ENCODE results near the gene TMCO1.
"Not testable (repeated sequence)": the region's sequence is repeated elsewhere in the genome, so short reads cannot be mapped to it uniquely, and the experiment has no call there.

DNA sequence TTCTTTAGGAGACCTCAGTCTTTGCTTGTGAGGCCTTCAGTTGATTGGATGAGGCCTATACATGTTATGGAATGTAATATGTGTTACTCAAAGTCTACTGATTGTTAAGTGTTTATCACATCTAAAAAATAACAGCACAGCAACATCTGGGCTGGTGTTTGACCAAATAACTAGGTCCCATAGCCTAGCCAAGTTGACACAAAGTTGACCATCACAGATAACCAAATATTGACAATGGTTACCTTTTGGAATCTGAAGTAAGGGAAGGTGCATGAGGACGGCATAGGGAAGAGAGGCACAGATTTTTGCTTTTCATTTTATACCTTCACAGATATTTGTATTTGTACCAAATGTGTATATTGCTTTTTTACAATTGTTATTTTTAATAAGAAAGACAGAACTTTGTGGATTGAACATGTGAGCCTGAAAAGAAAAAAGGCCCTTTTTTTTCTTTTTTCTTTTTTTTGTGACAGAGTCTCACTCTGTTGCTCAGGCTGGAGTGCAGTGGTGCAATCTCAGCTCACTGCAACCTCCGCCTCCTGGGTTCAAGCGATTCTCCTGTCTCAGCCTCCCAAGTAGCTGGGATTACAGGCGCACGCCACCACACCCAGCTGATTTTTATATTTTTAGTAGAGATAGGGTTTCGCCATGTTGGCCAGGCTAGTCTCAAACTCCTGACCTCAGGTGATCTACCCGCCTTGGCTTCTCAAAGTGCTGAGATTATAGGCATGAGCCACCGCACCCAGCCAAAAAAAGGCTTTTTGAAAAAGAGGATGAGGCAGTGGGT is 52.2 kb downstream of the TMCO1 start:
- TF ChIP-seq EZH2 (IDR thresholded peaks at IDR 0.05; ENCODE audit: low read length, unreplicated experiment) = not testable (repeated sequence)
- TF ChIP-seq, protein P1, sequence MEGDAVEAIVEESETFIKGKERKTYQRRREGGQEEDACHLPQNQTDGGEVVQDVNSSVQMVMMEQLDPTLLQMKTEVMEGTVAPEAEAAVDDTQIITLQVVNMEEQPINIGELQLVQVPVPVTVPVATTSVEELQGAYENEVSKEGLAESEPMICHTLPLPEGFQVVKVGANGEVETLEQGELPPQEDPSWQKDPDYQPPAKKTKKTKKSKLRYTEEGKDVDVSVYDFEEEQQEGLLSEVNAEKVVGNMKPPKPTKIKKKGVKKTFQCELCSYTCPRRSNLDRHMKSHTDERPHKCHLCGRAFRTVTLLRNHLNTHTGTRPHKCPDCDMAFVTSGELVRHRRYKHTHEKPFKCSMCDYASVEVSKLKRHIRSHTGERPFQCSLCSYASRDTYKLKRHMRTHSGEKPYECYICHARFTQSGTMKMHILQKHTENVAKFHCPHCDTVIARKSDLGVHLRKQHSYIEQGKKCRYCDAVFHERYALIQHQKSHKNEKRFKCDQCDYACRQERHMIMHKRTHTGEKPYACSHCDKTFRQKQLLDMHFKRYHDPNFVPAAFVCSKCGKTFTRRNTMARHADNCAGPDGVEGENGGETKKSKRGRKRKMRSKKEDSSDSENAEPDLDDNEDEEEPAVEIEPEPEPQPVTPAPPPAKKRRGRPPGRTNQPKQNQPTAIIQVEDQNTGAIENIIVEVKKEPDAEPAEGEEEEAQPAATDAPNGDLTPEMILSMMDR (conservative IDR thresholded peaks at IDR 0.05; ENCODE audit: low read depth, low read length) = not testable (repeated sequence)

Data from PC-3 (cell line).